GM12872 (cell line): Measurements from ENCODE around the gene TFF3.
A peak's percentile ranks its signal among the peaks of the same experiment; 100 is the strongest.

ENCODE experiments used
- CTCF ChIP-seq: IDR thresholded peaks from 3 replicates; pipeline ENCODE4 v1.5.1; 2011; ENCODE audit warnings: low read depth, mild to moderate bottlenecking, low read length, moderate library complexity; ENCODE audit not compliant: insufficient read depth

The TFF3 gene

DNA sequence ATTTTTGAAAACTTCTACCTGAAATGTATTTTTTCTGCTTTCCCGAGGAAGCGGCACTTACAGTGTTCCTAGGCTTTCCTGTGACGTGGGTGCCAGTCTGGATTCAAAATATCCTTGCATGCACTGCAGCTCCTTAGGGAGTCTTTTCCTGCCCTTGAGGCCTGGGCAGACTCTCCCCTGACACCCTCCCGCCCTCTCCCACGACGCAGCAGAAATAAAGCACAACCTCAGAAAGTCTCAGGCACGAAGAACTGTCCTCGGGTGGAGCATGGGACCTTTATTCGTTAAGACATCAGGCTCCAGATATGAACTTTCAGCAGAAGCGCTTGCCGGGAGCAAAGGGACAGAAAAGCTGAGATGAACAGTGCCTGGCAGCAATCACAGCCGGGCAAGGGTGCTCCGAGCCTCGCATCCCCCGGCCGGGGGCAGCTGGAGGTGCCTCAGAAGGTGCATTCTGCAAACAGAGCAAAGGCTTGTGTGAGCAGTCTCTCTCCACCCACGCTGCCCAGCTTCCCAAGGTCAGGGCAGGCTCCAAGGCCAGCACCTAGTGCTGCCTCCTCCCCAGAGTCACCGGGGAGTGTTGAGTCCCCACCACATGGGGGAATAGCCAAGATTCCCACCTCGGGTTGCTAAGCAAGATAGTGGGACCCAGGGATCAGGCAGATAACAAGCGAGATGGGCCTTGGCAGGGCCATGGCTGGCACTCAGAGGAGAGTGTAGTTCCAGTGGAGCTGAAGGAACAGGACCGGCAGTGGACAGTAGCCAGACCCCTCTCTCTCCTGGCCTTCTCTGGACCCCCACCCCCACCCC lies 3.2 kb downstream of the TFF3 start:
- TF ChIP-seq CTCF: no peak

- no peak for TF ChIP-seq CTCF
Measured at GRCh38 chr21:42311160-42311559, 4.0 kb downstream of the TFF3 start.

GRCh38 chr21:42310411-42311001 lies 4.7 kb downstream of the TFF3 start:
- no peak for TF ChIP-seq CTCF

DNA sequence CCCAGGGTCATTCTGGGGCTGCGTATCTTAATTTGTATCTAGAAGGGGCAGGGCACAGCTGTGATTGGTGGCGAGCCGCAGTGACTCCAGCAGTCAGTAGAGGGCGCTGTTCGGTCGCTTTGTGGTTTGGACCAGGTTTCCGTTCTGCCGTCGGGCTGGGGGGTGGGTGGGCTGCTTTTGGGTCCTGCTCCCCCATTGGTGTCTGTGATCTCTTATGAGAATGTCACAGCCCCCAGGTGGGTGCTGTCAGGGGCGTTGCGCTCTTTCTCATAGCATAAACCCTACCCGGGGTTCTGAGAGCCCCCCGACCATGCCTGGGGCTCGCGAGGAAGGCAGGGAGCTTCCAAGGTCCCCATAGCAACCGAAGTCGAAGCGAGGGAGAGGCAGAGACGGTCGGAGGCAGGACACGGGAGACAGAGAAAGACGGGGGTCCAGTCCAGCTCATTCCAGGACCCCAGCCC lies 5.4 kb downstream of the TFF3 start:
- peak; percentile 89 for TF ChIP-seq CTCF

DNA sequence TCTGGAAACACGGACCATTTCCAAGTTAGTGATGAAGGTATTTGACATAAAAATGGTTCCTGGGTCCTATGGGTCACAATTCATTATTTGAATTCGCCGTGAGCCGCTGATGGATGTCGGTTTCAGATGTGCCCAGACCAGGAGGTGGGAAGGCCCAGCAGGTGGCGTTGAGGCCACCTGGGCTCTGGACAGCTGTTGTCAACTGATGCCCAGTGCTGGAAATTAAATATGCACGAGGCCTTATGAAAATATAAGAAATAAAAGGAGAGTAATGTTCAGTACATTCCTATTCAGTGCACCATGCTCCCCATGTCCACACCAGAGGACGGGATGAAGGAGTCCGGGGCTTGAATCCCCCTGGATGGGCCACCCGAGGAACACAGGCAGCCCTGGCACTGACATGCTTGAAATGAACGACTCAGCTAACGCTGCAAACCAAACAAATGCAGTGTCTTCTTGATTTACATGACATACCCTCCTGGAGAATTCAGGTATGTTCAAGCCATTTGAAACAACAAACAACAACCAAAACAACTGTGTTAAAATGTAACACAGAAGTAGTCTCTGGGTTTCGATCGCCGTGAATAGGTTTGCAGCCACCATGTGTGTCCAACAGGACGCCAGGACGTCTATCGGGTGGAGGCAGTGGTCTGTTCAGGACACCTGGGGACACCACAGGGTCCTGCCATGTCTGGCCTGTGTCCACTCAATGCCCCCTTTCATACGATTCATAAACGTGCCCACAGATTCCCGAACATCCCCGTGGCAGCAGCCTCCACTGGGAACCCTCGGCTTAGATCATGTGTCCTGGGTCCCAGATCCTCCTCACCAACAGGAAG lies 6.1 kb downstream of the TFF3 start:
- TF ChIP-seq CTCF: 0 out of 3 replicates have a peak, but pooled peaks have one; percentile 13

DNA sequence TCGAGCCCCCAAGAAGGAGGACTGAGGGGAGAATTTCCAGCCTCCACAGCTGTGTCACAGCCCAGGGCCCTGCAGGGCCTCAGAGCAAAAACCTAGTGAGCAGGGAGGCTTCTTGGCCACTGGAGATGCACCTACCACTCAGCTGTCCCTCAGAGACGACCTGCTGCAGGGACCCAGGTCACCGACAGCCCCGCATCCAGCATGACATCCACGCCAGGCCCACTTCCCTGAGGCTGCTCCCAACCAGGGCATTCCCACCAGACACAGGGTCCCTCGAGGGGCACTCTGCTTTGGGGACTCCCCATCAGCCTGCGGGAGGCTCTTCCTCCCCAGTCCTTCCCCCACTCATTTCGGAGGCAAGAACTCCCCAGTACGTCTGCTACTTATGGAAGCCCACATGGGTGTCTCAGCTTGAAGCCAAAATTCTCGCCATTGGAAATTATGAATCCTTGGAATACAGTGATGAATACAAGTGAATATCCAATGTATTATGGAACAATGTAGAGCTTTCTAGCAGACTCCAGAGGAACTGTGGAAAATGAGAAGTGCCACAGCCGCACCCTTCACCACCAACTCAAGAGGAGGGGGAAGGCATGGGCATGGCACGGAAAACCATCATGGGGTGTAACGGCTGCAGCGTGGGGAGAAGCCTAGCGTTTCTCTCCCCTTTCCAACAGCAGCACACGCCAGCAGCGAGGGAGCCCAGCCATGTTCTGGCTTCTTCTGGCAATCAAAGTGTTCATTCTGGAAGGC lies 6.9 kb downstream of the TFF3 start:
- TF ChIP-seq CTCF: no peak
